HG03378 (cell line): ENCODE results near the gene ZNHIT2.

Experiments used
- ATAC-seq: cut with Tn5 transposase; IDR thresholded peaks from one replicate; pipeline ENCODE4 v1.9.1; 2021; ENCODE audit warnings: mild to moderate bottlenecking, moderate library complexity; ENCODE audit not compliant: unreplicated experiment

Gene ZNHIT2

DNA sequence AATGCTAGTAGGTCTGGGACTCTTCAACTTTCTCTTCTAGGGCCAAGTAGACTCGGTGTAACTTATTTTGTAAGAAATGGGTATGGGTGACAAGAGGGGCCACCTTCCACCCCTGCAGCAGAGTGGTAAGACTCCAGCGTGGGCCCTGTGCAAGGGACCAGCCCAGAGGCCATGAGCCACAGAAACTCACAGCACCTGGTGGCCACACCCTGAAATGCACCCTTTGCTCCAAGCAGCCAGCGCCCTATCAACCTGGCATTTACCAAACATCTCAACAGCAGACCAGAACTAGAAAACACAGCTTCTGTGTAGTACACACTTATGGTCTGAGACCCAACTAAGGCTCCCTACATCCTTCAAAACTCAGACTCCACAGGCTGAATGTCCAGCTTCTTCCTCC is 39.4 kb downstream of the ZNHIT2 start:
- ATAC-seq, result no peak

DNA sequence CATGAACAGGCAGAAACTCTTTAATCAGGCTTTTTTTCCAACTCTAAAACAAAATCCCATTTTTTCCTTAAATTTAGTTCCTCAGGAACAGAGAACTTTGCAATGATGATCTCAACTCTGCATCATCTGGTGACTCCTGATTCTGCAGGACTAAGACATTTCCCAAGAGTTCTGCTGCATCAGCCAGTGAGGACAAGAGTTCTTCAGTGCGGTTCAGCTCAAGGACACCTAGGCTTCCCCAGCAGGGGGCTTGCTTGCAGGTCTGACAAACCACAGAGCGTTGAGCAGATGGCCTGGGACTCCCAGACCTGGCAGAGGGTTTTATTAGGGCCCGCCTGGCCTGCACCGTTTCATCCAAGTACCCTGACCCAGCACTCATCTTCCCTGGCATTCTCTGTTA is 40.0 kb downstream of the ZNHIT2 start:
- ATAC-seq, result no peak

DNA sequence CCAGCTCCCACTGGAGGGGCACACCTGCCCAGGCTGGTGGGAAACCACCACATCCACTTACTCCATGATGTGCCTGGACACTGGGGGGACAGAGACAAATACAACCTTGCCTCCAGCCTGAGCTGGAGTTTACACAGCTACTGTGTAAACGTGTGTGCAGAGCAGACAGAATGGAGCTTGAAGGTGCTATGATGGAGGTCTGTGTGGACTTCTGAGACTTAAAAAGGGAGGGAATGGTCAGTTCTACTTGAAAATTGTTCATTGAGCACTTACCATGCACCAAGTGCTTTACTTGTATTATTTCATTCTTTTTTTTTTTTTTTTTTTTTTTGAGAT is 44.9 kb downstream of the ZNHIT2 start:
- no peak for ATAC-seq

DNA sequence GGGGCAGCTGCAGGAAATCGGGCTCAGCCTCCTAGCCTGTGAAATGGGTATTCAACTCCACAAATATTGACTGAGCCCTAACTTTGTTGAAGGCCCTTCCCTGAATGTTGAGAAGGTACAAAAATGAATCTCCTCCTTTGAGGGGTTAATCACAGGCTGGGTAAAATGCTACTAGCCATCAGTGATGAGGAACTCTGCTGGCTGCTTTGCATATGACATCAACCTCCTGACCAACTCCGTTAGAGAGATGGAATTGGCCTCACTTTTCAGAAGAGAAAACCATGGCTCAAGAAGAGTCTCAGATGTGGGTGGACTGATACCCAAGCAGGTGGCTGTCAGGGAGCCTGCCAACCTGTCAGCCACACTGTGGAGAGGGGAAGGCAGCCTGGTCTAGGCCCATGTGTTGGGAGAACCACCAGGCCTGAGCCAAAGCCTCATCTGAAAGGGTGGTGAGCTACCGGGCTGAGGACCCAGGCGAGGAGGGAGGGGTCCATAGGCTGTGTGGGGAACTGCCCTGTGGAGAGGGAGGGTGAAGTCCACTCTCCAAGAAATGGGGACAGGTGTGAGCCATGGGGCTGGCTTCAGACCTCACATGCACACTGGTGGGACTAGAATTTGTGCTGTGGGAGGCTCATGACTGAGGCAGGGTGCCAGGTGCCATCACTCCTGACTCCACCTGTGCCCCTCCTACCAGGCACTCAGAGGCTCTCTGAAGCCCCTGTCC is 45.4 kb downstream of the ZNHIT2 start:
- no peak for ATAC-seq

- no peak for ATAC-seq
Observed at GRCh38 chr11:65069217-65069616, 48.3 kb downstream of the ZNHIT2 start.

DNA sequence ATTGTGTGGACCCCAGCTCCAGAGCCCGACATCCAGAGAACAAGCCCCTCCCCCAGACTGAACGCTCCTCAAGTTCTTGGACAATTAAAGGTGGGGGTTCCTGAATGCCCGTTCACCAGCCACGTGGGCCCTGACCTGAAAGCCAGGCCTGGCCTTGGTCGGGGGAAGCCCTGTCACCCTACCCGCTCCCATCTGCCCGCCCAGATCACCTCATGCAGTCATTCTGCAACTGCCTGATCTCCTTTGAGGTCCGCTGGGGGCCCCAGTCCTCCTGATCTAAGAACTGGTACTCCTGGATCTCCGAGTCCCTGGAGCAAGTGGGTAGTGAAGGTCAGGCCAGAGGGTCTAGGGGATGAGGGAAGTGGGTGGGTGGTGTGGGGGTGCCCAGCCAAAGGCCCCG is 50.1 kb downstream of the ZNHIT2 start:
- ATAC-seq, result no peak

DNA sequence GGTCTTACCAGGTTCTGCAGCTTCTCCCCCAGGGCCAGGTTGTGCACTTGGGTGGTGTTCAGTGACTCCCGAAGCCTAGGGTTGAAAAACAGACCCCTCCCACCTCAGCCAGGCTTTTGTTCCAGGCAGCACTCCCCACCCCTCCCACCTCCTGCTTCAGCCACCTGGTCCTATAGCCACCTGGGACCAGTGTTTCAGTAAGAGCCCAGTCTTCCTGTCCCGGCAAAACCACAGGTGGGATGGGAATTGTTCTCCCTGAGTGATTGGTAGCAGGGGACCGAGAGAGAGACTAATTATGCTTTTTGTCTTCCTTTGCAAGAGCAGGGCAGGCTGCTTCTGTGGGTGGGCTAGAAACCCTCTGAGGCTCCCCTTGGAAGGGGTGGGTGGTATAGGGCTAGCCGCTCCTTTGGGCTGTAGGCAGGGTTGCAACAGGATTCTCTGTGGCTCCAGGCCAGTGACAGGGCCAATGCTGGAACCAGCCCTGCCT is 50.7 kb downstream of the ZNHIT2 start:
- no peak for ATAC-seq
